Peyer's patch (tissue), 4 donors: ENCODE data around the gene IFT57. TPM values are rescaled to one million over a fixed set of nuclear protein-coding genes. Genes with fewer than 3 reads are reported as not detected.

Experiments used
- DNase-seq, 3 donors: peaks; one replicate each; pipeline ENCODE4 v3.0.0-alpha.2; 2017 to 2019
- H3K27ac ChIP-seq, 4 donors: fragments of 200-600 bp; sonication (generic); one replicate each; pipeline ENCODE4 v1.5.1; 2016 to 2019
- H3K27me3 ChIP-seq, 2 donors: fragments of 200-600 bp; sonication (generic); one replicate each; pipeline ENCODE4 v1.5.1; 2019
- H3K36me3 ChIP-seq, 3 donors: fragments of 200-600 bp; sonication (generic); one replicate each; pipeline ENCODE4 v1.5.1; 2016 to 2019
- H3K4me1 ChIP-seq, 4 donors: fragments of 200-600 bp; sonication (generic); one replicate each; pipeline ENCODE4 v1.5.1; 2016 to 2019
- H3K4me3 ChIP-seq, 4 donors: fragments of 200-600 bp; sonication (generic); 1 replicate in 3 of 4; 2 replicates in 1 of 4; pipeline ENCODE4 v1.5.1; 2016 to 2019; ENCODE audit warnings: mild to moderate bottlenecking in 1 of 4
- H3K9me3 ChIP-seq, 4 donors: fragments of 200-600 bp; sonication (generic); one replicate each; pipeline ENCODE4 v1.5.1; 2016 to 2019; ENCODE audit warnings: mild to moderate bottlenecking in 1 of 4
- CTCF ChIP-seq, 6 experiments: fragments of 450-650 bp in 4 of 6; fragments of 200-600 bp in 2 of 6; sonication (generic) in 1 of 6; IDR thresholded peaks; one replicate each; pipeline ENCODE4 v1.5.1; 2017 to 2019; ENCODE audit warnings: antibody characterized with exemption in 6 of 6, mild to moderate bottlenecking in 3 of 6, moderate library complexity in 1 of 6
- POLR2A ChIP-seq, 2 donors: fragments of 450-650 bp; IDR thresholded peaks; one replicate each; pipeline ENCODE4 v1.5.1; 2017; ENCODE audit warnings: antibody characterized with exemption in 2 of 2, mild to moderate bottlenecking in 2 of 2, moderate library complexity in 2 of 2
- total RNA-seq, 4 donors: library from RNA; depleted of rRNA; stranded (reverse); fragments of >200 nt; gene quantifications; one replicate each; pipeline ENCODE4 v1.1.0, GENCODE V29; 2016

Gene IFT57
- total RNA-seq, 4 donors from 2014 or later = 17.2 to 79.2 (median 38.4) TPM

DNA sequence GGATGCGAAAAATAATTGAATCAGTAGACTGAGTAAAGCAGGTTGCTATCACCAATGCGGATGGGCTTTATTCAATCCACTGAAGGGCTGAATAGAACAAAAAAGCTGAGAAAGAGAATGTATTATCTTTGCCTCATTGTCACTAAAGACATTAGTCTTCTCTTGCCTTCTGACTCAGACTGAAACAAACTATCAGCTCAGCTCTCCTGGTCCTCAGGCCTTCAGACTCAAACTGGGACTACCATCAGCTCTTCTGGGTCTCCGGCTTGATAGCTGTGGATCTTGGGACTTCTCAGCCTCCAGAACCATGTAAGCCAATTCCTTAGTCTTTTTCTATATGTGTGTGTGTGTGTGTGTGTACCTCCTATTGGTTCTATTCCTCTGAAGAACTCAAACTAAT lies 12.6 kb downstream of the IFT57 start:
- peaks cover 0 to 8% (median 0%) of the 10 kb centered on the region in 3 donors for H3K36me3 ChIP-seq
- no peaks in the 10 kb centered on the region for H3K4me1 ChIP-seq
- no peak for DNase-seq
- no peaks in the 10 kb centered on the region for H3K9me3 ChIP-seq
- H3K4me3 ChIP-seq = no peak overlapping the region
- H3K27ac ChIP-seq = no peak overlapping the region
- H3K27me3 ChIP-seq = no peaks in the 10 kb centered on the region
- TF ChIP-seq CTCF (IDR thresholded peaks at IDR 0.05) (no peak), POLR2A (IDR thresholded peaks at IDR 0.05) (no peak)

DNA sequence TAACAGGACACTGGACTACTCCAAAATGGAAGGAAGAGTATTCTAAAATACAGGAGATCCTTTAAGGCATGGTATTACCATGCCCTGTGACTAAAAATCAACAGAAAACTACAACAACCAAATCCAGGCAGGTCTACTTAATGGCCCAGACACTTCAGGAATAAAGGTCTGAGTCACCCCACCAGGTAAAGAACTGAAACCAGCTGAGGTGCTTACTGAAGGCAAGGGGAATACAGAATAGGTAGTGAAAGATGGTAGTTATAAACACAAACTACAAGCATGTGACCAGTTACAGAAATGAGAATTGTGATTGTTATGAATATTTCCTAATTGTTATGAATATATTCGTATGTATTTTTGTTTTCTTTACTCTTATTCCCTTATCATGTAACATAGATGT lies 13.4 kb downstream of the IFT57 start:
- TF ChIP-seq POLR2A (IDR thresholded peaks at IDR 0.05) (no peak), CTCF (IDR thresholded peaks at IDR 0.05) (no peak)
- Histone ChIP-seq H3K27me3 (no peaks in the 10 kb centered on the region), H3K4me3 (no peak overlapping the region), H3K36me3 (peaks cover 0 to 8% (median 0%) of the 10 kb centered on the region in 3 donors), H3K27ac (no peak overlapping the region), H3K9me3 (no peaks in the 10 kb centered on the region), H3K4me1 (no peaks in the 10 kb centered on the region)
- no peak for DNase-seq

DNA sequence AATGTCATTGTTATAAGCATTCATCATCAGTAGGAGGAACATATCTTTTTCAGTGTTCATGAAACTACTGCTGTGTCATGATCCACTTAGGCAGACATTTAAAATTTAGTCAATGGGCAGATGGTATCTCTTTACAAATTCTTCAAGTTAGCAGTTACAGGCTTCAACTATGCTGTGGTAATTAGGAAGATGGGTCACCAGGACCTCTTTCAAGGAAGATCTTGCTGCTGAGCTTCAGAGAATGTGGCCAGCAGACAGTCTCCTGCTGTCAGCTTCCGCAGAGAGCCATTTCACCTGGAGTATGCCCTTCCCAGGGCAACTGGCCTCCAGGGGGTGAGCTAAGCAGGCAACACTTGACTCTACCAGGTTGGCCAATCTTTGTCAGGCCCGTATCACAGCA lies 19.4 kb downstream of the IFT57 start:
- Histone ChIP-seq H3K27ac (no peak overlapping the region), H3K27me3 (no peaks in the 10 kb centered on the region), H3K9me3 (no peaks in the 10 kb centered on the region), H3K36me3 (no peaks in the 10 kb centered on the region), H3K4me1 (no peaks in the 10 kb centered on the region), H3K4me3 (no peak overlapping the region)
- DNase-seq = no peak
- no peak for TF ChIP-seq POLR2A (IDR thresholded peaks at IDR 0.05)
- TF ChIP-seq CTCF (IDR thresholded peaks at IDR 0.05) = peak in 2 of 6 experiments; percentile 10 to 14

DNA sequence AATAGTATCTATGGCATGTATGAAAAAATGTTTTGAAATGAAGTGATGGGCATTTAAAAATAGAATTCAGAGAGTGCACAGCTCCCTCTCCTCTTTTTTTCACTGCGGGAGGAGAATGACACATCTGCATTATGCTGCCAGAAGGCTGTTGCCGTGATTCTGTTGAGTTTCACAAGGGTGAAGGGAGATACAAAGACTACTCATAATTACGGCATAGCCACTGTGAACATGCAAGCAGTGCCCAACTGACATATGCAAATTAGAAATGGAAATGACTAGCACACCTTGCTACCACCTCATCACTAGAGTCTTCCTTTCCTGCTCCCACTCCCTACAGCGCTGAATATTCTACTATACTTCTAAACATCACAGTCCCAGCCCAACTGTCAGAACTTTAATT lies 20.1 kb downstream of the IFT57 start:
- TF ChIP-seq POLR2A (IDR thresholded peaks at IDR 0.05) (no peak), CTCF (IDR thresholded peaks at IDR 0.05) (no peak)

GRCh38 chr3:108201258-108201657 lies 21.0 kb downstream of the IFT57 start:
- DNase-seq = no peak
- Histone ChIP-seq H3K9me3 (no peaks in the 10 kb centered on the region), H3K4me3 (no peak overlapping the region), H3K27ac (no peak overlapping the region), H3K27me3 (no peaks in the 10 kb centered on the region), H3K36me3 (no peaks in the 10 kb centered on the region), H3K4me1 (no peaks in the 10 kb centered on the region)
- TF ChIP-seq CTCF (IDR thresholded peaks at IDR 0.05) (no peak), POLR2A (IDR thresholded peaks at IDR 0.05) (no peak)

More for the DNA sequence above, 20.1 kb downstream of the IFT57 start:
- H3K9me3 ChIP-seq = no peaks in the 10 kb centered on the region
- no peaks in the 10 kb centered on the region for H3K36me3 ChIP-seq
- no peak overlapping the region for H3K27ac ChIP-seq
- H3K4me1 ChIP-seq = no peaks in the 10 kb centered on the region
- no peak for DNase-seq
- no peaks in the 10 kb centered on the region for H3K27me3 ChIP-seq
- H3K4me3 ChIP-seq = no peak overlapping the region

DNA sequence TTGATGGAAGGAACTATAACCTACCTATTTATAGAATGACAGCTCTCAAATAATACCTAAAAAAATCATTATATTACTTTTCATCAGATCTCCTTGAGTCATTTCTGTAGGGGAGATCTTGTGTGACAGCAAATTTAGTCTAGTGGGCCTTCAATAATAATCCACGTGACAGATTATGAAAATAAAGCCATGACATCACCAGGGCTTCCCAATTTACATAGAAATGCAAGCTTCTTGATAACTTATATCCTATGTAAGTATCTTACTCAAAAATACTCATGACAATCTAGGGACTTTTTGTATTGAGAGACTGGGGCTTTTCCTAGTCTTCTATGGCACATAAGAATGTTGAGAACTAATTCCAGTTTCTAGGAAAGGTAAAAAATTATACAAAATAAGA lies 21.6 kb downstream of the IFT57 start:
- Histone ChIP-seq H3K27me3 (no peaks in the 10 kb centered on the region), H3K27ac (no peak overlapping the region), H3K4me3 (no peak overlapping the region), H3K36me3 (no peaks in the 10 kb centered on the region), H3K4me1 (no peaks in the 10 kb centered on the region), H3K9me3 (no peaks in the 10 kb centered on the region)
- TF ChIP-seq POLR2A (IDR thresholded peaks at IDR 0.05) (no peak), CTCF (IDR thresholded peaks at IDR 0.05) (no peak)
- no peak for DNase-seq
